OCI-LY1 (cell line): ENCODE results near the gene UGT1A10.

Experiments used
- CTCF ChIP-seq: fragments of 200-600 bp; sonication (generic), shearing (Covaris generic); IDR thresholded peaks from 2 replicates; pipeline ENCODE4 v1.5.1; 2017; ENCODE audit warnings: mild to moderate bottlenecking, antibody characterized with exemption, low read length, moderate library complexity, mixed read lengths
- EZH2 ChIP-seq: fragments of 200-600 bp; sonication (generic), shearing (Covaris generic); IDR thresholded peaks from 2 replicates; pipeline ENCODE4 v1.8.0; 2017; ENCODE audit warnings: borderline replicate concordance, mixed run types, mild to moderate bottlenecking, antibody characterized with exemption, low read length, moderate library complexity, mixed read lengths

GRCh38 chr2:233802132-233802815 is 166.0 kb downstream of the UGT1A10 start:
- TF ChIP-seq CTCF (no peak), EZH2 (no peak)
